Adrenal gland (tissue), 5 donors: ENCODE results near the gene CXCL11.

Source experiments
- POLR2A ChIP-seq, 2 donors: fragments of 450-650 bp; IDR thresholded peaks; one replicate each; pipeline ENCODE4 v1.6.1; 2017; ENCODE audit warnings: antibody characterized with exemption in 2 of 2, mild to moderate bottlenecking in 2 of 2, moderate library complexity in 1 of 2
- TF ChIP-seq, protein P1 (sequence below), 6 experiments: fragments of 450-650 bp in 4 of 6; fragments of 200-600 bp in 2 of 6; sonication (generic) in 1 of 6; IDR thresholded peaks; 1 replicate in 5 of 6; 2 replicates in 1 of 6; pipeline versions ENCODE4 v1.5.1 to v1.8.0; 2016 to 2021; ENCODE audit warnings: antibody characterized with exemption in 6 of 6, mild to moderate bottlenecking in 2 of 6, moderate library complexity in 1 of 6
- donor health status: DM: no; HTN: no; CAD: no.

GRCh38 chr4:76029300-76029699 lies 6.6 kb downstream of the CXCL11 start:
- TF ChIP-seq, protein P1, sequence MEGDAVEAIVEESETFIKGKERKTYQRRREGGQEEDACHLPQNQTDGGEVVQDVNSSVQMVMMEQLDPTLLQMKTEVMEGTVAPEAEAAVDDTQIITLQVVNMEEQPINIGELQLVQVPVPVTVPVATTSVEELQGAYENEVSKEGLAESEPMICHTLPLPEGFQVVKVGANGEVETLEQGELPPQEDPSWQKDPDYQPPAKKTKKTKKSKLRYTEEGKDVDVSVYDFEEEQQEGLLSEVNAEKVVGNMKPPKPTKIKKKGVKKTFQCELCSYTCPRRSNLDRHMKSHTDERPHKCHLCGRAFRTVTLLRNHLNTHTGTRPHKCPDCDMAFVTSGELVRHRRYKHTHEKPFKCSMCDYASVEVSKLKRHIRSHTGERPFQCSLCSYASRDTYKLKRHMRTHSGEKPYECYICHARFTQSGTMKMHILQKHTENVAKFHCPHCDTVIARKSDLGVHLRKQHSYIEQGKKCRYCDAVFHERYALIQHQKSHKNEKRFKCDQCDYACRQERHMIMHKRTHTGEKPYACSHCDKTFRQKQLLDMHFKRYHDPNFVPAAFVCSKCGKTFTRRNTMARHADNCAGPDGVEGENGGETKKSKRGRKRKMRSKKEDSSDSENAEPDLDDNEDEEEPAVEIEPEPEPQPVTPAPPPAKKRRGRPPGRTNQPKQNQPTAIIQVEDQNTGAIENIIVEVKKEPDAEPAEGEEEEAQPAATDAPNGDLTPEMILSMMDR (IDR thresholded peaks at IDR 0.05), result no peak
- TF ChIP-seq POLR2A (IDR thresholded peaks at IDR 0.05), result no peak
